Duodenal mucosa (tissue), 2 donors: ENCODE results near the gene TLCD3B.

ENCODE experiments used
- H3K27ac ChIP-seq: one replicate; pipeline ENCODE4 v1.7.0; 2013; ENCODE audit warnings: low read depth, low read length
- H3K27me3 ChIP-seq, 2 donors: one replicate each; pipeline ENCODE4 v1.7.0; 2013; ENCODE audit warnings: low read length in 2 of 2, control low read depth in 1 of 2; ENCODE audit not compliant: insufficient read depth in 2 of 2, control insufficient read depth in 1 of 2
- H3K36me3 ChIP-seq, 2 donors: one replicate each; pipeline ENCODE4 v1.7.0; 2013; ENCODE audit warnings: low read length in 2 of 2, control low read depth in 1 of 2; ENCODE audit not compliant: insufficient read depth in 2 of 2, control insufficient read depth in 1 of 2
- H3K4me1 ChIP-seq, 2 donors: one replicate each; pipeline ENCODE4 v1.7.0; 2013; ENCODE audit warnings: low read length in 2 of 2, control low read depth in 1 of 2; ENCODE audit not compliant: insufficient read depth in 2 of 2, control insufficient read depth in 1 of 2
- H3K4me3 ChIP-seq, 2 donors: one replicate each; pipeline ENCODE4 v1.7.0; 2013; ENCODE audit warnings: low read length in 2 of 2, low read depth in 1 of 2
- H3K9ac ChIP-seq, 2 donors: one replicate each; pipeline ENCODE4 v1.7.0; 2013; ENCODE audit warnings: low read length in 2 of 2, low read depth in 1 of 2
- H3K9me3 ChIP-seq, 2 donors: one replicate each; pipeline ENCODE4 v1.7.0; 2013; ENCODE audit warnings: low read length in 2 of 2, control low read depth in 1 of 2; ENCODE audit not compliant: control insufficient read depth in 1 of 2

Gene TLCD3B

GRCh38 chr16:30060836-30061554, 29.9 kb upstream of the TLCD3B start:
- Histone ChIP-seq H3K4me1 (peaks cover 17 to 21% of the 10 kb centered on the region in 2 donors), H3K27ac (no peak overlapping the region), H3K27me3 (no peaks in the 10 kb centered on the region), H3K9ac (no peak overlapping the region), H3K4me3 (no peak overlapping the region), H3K9me3 (no peaks in the 10 kb centered on the region), H3K36me3 (no peaks in the 10 kb centered on the region)

GRCh38 chr16:30060346-30060745, 29.3 kb upstream of the TLCD3B start:
- Histone ChIP-seq H3K27ac (no peak overlapping the region), H3K4me1 (peaks cover 17 to 21% of the 10 kb centered on the region in 2 donors), H3K27me3 (no peaks in the 10 kb centered on the region), H3K4me3 (no peak overlapping the region), H3K36me3 (no peaks in the 10 kb centered on the region), H3K9me3 (no peaks in the 10 kb centered on the region), H3K9ac (no peak overlapping the region)

- Histone ChIP-seq H3K27ac (no peak overlapping the region), H3K27me3 (no peaks in the 10 kb centered on the region), H3K4me1 (peaks cover 8 to 13% of the 10 kb centered on the region in 2 donors), H3K4me3 (no peak overlapping the region), H3K36me3 (no peaks in the 10 kb centered on the region), H3K9ac (no peak overlapping the region), H3K9me3 (no peaks in the 10 kb centered on the region)
These were observed 24.0 kb upstream of the TLCD3B start for GRCh38 chr16:30054959-30055553.

- no peaks in the 10 kb centered on the region for H3K9me3 ChIP-seq
- H3K9ac ChIP-seq: no peak overlapping the region
- no peak overlapping the region for H3K4me3 ChIP-seq
- no peak overlapping the region for H3K27ac ChIP-seq
- peaks cover 8 to 13% of the 10 kb centered on the region in 2 donors for H3K4me1 ChIP-seq
- no peaks in the 10 kb centered on the region for H3K36me3 ChIP-seq
- H3K27me3 ChIP-seq: no peaks in the 10 kb centered on the region
These were observed 23.4 kb upstream of the TLCD3B start for GRCh38 chr16:30054451-30054850.

- Histone ChIP-seq H3K9me3 (no peaks in the 10 kb centered on the region), H3K9ac (peak overlapping the region in 1 of 2 donors; percentile 60), H3K27ac (no peak overlapping the region)
These were observed 22.4 kb upstream of the TLCD3B start for GRCh38 chr16:30053376-30054015.

GRCh38 chr16:30052671-30053372, 21.8 kb upstream of the TLCD3B start:
- H3K27ac ChIP-seq: no peak overlapping the region
- no peaks in the 10 kb centered on the region for H3K9me3 ChIP-seq
- H3K4me3 ChIP-seq: peak overlapping the region; percentile 73 to 84
- H3K9ac ChIP-seq: peak overlapping the region in 1 of 2 donors; percentile 60
- H3K4me1 ChIP-seq: peaks cover 8 to 13% of the 10 kb centered on the region in 2 donors
- no peaks in the 10 kb centered on the region for H3K27me3 ChIP-seq
- H3K36me3 ChIP-seq: no peaks in the 10 kb centered on the region

More at GRCh38 chr16:30053376-30054015, 22.4 kb upstream of the TLCD3B start:
- no peaks in the 10 kb centered on the region for H3K36me3 ChIP-seq
- peaks cover 8 to 13% of the 10 kb centered on the region in 2 donors for H3K4me1 ChIP-seq
- H3K27me3 ChIP-seq: no peaks in the 10 kb centered on the region
- H3K4me3 ChIP-seq: peak overlapping the region; percentile 73 to 84

- no peaks in the 10 kb centered on the region for H3K36me3 ChIP-seq
- H3K4me1 ChIP-seq: peaks cover 8 to 13% of the 10 kb centered on the region in 2 donors
- H3K9ac ChIP-seq: no peak overlapping the region
- H3K9me3 ChIP-seq: no peaks in the 10 kb centered on the region
- no peaks in the 10 kb centered on the region for H3K27me3 ChIP-seq
- no peak overlapping the region for H3K4me3 ChIP-seq
- no peak overlapping the region for H3K27ac ChIP-seq
These were observed 20.4 kb upstream of the TLCD3B start for GRCh38 chr16:30051518-30051917.

- no peaks in the 10 kb centered on the region for H3K9me3 ChIP-seq
- no peaks in the 10 kb centered on the region for H3K27me3 ChIP-seq
- H3K4me3 ChIP-seq: no peak overlapping the region
- H3K4me1 ChIP-seq: peaks cover 8 to 10% of the 10 kb centered on the region in 2 donors
- no peaks in the 10 kb centered on the region for H3K36me3 ChIP-seq
- H3K9ac ChIP-seq: no peak overlapping the region
- no peak overlapping the region for H3K27ac ChIP-seq
These were observed 18.8 kb upstream of the TLCD3B start for GRCh38 chr16:30049871-30050270.

- H3K36me3 ChIP-seq: no peaks in the 10 kb centered on the region
- H3K27ac ChIP-seq: no peak overlapping the region
- H3K9me3 ChIP-seq: no peaks in the 10 kb centered on the region
- H3K9ac ChIP-seq: no peak overlapping the region
- H3K27me3 ChIP-seq: no peaks in the 10 kb centered on the region
- H3K4me3 ChIP-seq: no peak overlapping the region
- no peaks in the 10 kb centered on the region for H3K4me1 ChIP-seq
These were observed 15.5 kb upstream of the TLCD3B start for GRCh38 chr16:30046588-30046987.

- no peaks in the 10 kb centered on the region for H3K4me1 ChIP-seq
- no peak overlapping the region for H3K9ac ChIP-seq
- H3K4me3 ChIP-seq: no peak overlapping the region
- H3K27me3 ChIP-seq: no peaks in the 10 kb centered on the region
- no peaks in the 10 kb centered on the region for H3K36me3 ChIP-seq
- no peak overlapping the region for H3K27ac ChIP-seq
- no peaks in the 10 kb centered on the region for H3K9me3 ChIP-seq
These were observed 15.1 kb upstream of the TLCD3B start for GRCh38 chr16:30046178-30046577.
